Activated CD4-positive, alpha-beta T cell treated with anti-CD3 and anti-CD28 coated beads, Interleukin-2, amount 50 U/mL, for 48 hours (primary cell): ENCODE data around the gene YIF1B.

Experiments
- DNase-seq, 2 experiments: peaks; one replicate each; pipeline ENCODE4 v3.0.0-alpha.2; 2020

Gene YIF1B

GRCh38 chr19:38303517-38304351 lies 12.0 kb downstream of the YIF1B start, which contains the start of gene C19orf33:
Gene C19orf33, plus strand, starts transcription at chr19:38304251. Its CDS starts 11 bp downstream, at chr19:38304262.
- no peak for DNase-seq

GRCh38 chr19:38298821-38299680 lies 16.7 kb downstream of the YIF1B start:
- DNase-seq = no peak

DNA sequence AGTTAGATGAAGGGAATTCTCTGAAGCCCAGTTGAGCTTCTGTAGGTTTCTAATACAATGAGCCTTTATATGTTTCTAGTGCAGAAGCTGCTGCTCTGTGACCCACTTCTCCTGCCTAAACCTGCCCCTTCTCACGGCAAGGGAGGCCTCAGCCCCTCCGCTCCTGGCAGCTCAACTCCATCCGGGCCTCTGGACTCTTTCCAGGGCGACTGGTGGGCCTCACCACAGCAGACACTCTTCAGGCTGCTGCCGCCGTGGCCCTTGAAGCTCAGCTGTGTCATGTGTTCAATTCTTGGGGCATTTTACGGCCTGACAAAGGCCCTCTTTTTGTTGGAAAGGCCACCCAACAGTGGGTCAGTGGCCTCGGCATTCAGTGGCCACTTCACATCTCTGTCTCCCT lies 21.7 kb downstream of the YIF1B start:
- DNase-seq = no peak

DNA sequence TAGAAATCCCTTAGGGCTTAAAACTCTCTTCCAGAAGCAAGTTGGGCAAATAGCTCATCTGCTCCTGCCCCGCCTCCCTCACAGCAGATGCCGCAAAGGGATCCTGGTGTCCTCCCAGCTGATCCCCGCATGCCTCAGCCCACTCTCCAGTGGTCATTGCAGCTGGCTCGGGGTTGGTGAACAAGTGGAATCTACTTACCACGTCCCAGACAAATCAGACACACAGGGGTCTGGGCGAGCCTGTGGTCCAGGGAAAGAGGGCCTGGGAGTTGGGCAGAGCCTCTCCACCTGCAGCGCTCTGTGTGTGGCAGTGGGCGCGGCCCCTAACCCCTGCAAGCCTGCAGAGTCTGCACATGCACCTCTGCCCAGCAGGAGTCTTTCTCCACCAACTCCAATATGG lies 22.5 kb downstream of the YIF1B start:
- DNase-seq = no peak

- no peak for DNase-seq
Measured at GRCh38 chr19:38291855-38292254, 23.9 kb downstream of the YIF1B start.

- no peak for DNase-seq
Measured at GRCh38 chr19:38290631-38291147, 25.1 kb downstream of the YIF1B start.

GRCh38 chr19:38289955-38290354 lies 25.8 kb downstream of the YIF1B start:
- DNase-seq = no peak

DNA sequence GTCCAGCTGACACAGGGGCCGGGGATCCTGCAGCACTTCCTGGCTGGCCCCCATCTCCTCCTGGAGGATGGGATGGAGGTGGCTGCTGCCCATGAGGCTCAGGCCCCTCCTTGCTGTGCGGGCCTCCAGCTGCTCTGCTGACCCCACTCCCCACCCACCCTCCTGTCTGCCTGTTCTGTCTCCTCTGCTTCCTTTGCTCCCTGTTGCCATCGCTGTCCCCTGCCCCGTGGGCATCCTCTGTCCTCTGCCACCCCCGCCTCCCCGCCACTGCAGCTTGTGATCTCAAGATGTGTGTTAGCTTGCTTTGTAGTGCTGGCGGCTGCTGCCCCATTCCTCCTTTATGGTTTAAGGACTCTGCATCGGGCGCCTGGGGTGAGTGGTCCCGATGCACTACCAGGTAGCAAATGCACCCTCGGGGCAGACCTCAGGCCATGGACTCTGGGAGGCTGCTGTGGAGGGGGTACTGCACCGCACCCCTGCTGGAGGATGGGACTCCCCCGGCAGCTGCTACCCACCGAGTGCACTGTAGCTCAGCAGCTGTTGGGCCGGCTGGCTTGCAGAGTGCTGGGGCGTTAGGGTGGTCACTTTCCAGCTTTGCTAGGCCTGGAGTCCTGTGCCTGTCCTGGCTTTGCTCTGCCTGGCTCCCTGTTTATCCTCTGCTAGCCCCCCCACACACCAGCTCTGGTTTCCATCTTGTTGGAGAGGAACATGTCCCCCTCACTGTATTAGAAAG lies 27.5 kb downstream of the YIF1B start:
- no peak for DNase-seq

DNA sequence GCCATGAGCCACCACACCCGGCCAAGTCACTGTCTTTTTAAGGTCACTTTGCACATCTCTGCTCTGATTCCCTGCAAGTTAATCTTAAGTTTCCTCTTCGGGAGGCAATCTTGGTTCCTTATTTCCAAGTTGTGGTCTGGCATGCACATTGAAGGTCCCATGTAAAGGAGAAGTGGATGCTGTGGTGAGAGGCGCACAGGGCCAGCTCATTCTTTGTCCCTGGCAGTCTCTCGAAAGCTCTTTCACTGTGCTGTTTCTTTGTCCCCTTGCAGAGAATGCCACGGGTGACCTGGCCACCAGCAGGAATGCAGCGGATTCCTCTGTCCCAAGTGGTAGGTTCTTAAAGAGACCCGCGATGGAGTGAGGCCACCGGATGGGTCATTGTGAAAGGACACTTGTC lies 28.1 kb downstream of the YIF1B start:
- no peak for DNase-seq

- DNase-seq = no peak
Measured at GRCh38 chr19:38285567-38285966, 30.2 kb downstream of the YIF1B start.

DNA sequence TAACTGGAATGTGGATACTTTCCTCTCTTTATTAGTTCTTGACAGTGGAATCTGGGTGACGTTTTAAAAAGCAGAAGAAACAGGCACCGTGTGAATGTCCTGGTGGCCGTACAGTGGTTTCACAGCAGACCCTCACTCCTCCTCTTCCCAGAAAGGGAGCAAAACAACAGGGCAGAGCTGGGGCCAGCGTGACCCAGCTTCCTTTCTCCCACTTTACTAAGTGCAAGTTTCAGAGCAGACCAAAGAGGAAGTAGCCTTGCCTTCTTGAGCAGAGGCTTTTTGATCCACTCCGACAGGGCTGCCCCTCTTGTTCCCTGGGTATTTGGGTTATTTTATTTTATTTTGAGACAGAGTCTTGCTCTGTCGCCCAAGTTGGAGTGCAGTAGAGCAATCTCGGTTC lies 31.3 kb downstream of the YIF1B start:
- no peak for DNase-seq

GRCh38 chr19:38283271-38283670 lies 32.5 kb downstream of the YIF1B start:
- DNase-seq = no peak

- DNase-seq = no peak
Measured at GRCh38 chr19:38281811-38282566, 33.8 kb downstream of the YIF1B start.

GRCh38 chr19:38280030-38280921 lies 35.5 kb downstream of the YIF1B start:
- DNase-seq = no peak

DNA sequence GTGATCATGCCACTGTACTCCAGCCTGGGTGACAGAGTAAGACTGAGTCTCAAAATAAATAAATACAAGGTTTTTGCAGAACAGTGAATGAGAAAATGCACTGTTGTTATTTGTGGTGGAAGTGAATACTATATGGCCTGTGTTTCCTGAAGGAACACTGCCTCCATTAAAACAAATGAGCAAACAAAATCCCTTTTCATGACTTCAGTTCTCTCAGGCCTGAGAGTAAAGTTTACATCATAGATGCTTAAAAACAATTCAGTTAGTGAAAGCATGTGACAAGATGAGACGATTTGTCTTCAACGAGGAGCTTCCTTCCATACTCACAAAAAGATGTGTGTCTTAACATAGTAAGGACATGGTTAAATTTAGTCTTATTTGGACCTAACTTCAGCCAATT lies 37.0 kb downstream of the YIF1B start:
- DNase-seq = no peak

GRCh38 chr19:38277969-38278680 lies 37.6 kb downstream of the YIF1B start:
- DNase-seq = no peak

DNA sequence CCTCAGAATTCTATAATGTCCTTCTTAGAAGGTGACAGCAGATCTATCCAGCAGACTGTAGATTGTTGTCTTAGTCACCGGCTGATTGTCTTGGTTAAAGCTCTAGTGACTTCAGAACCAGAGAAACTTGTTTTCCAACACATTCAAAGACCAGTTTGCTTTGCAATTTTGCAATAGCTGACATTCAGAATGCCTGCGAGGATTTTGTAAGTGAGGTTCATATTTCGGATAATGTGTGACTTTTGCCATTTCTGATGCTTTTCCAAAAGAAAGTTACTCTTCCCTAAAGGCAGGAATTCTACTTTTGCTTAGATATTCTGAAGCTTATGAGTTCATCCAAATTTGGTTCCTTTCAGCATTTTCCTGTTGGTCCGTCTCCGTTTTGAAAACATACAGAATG lies 38.2 kb downstream of the YIF1B start:
- no peak for DNase-seq

DNA sequence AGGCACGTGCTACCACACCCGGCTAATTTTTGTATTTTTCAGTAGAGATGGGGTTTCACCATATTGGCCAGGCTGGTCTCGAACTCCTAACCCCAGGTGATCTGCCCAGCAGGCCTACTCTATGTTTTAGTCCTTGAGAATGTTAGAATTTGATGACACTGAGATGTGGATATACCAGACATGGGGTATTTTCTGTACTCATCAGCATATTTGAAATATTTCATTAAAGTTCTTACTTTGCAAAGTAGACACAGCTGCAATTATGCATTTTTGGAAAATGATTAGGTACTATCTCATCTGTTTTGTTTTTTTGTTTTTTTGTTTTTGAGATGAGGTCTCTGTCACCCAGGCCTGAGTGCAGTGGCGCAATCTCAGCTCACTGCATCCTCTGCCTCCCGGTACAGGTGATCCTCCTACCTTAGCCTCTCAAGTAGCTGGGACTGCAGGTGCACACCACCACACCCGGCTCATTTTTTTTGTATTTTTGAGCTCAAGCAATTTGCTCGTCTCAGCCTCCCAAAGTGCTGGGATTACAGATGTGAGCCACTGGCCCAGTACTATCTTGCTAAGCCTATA lies 38.7 kb downstream of the YIF1B start:
- no peak for DNase-seq

- no peak for DNase-seq
Measured at GRCh38 chr19:38274739-38275138, 41.0 kb downstream of the YIF1B start.

DNA sequence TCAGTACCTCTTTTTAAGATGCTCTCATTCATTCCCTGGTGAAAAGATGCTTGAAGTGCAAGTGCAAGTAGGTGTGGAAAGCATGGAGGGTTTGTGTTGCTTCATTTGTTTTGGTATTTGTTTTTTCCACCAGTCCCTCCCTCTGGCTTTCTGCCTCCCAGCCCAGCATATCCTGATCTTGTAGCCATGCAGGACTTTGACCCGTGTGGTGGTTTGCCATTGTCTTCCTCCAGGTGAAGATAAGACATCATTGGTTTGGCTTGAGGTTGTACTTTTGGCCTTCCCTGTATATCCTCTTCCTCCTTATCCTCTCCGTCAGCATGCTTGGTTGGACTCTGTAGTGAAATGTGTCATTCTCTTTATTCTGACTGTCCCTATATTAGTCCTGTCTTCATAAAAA lies 42.2 kb downstream of the YIF1B start:
- DNase-seq = no peak
